CD4-positive, alpha-beta T cell treated with Interleukin-15 for 4 hours (primary cell): ENCODE results near the gene CD109.

Source experiments
- DNase-seq: peaks from one replicate; pipeline ENCODE4 v3.0.0-alpha.2; 2020; ENCODE audit warnings: low spot score

CD109 gene

GRCh38 chr6:73727114-73727513 lies 31.1 kb downstream of the CD109 start:
- DNase-seq, result no peak

GRCh38 chr6:73728548-73729205 lies 32.7 kb downstream of the CD109 start:
- DNase-seq, result no peak

- DNase-seq, result no peak
Measured at GRCh38 chr6:73731285-73731684, 35.3 kb downstream of the CD109 start.

- DNase-seq, result peak; percentile 67
Measured at GRCh38 chr6:73732845-73733675, 37.1 kb downstream of the CD109 start.

- no peak for DNase-seq
Measured at GRCh38 chr6:73733791-73734190, 37.8 kb downstream of the CD109 start.

- DNase-seq, result no peak
Measured at GRCh38 chr6:73734832-73735453, 38.9 kb downstream of the CD109 start.

- DNase-seq, result no peak
Measured at GRCh38 chr6:73738367-73739028, 42.5 kb downstream of the CD109 start.

GRCh38 chr6:73739096-73739495 lies 43.1 kb downstream of the CD109 start:
- peak; percentile 62 for DNase-seq

- no peak for DNase-seq
Measured at GRCh38 chr6:73742433-73742832, 46.4 kb downstream of the CD109 start.

- DNase-seq, result no peak
Measured at GRCh38 chr6:73743081-73743480, 47.1 kb downstream of the CD109 start.

- DNase-seq, result no peak
Measured at GRCh38 chr6:73743556-73743955, 47.6 kb downstream of the CD109 start.

- DNase-seq, result no peak
Measured at GRCh38 chr6:73746787-73747186, 50.8 kb downstream of the CD109 start.

GRCh38 chr6:73747289-73747688 lies 51.3 kb downstream of the CD109 start:
- no peak for DNase-seq

- no peak for DNase-seq
Measured at GRCh38 chr6:73752943-73753342, 56.9 kb downstream of the CD109 start.

GRCh38 chr6:73766040-73766439 lies 70.0 kb downstream of the CD109 start:
- no peak for DNase-seq

- DNase-seq, result no peak
Measured at GRCh38 chr6:73768558-73768957, 72.6 kb downstream of the CD109 start.

GRCh38 chr6:73769976-73770375 lies 74.0 kb downstream of the CD109 start:
- no peak for DNase-seq

- DNase-seq, result no peak
Measured at GRCh38 chr6:73774311-73774774, 78.3 kb downstream of the CD109 start.

GRCh38 chr6:73779943-73780342 lies 83.9 kb downstream of the CD109 start:
- DNase-seq, result no peak

- no peak for DNase-seq
Measured at GRCh38 chr6:73782911-73783310, 86.9 kb downstream of the CD109 start.

GRCh38 chr6:73784726-73785505 lies 88.9 kb downstream of the CD109 start:
- DNase-seq, result no peak

GRCh38 chr6:73790574-73790973 lies 94.6 kb downstream of the CD109 start:
- no peak for DNase-seq
